ENCODE data around the gene SLC7A10.
"Not testable (repeated sequence)": the region's sequence is repeated elsewhere in the genome, so short reads cannot be mapped to it uniquely, and the experiment has no call there.

SLC7A10 gene

GRCh38 chr19:33227870-33228599 is 2.4 kb upstream of the SLC7A10 start:
- TF ChIP-seq, protein P1, sequence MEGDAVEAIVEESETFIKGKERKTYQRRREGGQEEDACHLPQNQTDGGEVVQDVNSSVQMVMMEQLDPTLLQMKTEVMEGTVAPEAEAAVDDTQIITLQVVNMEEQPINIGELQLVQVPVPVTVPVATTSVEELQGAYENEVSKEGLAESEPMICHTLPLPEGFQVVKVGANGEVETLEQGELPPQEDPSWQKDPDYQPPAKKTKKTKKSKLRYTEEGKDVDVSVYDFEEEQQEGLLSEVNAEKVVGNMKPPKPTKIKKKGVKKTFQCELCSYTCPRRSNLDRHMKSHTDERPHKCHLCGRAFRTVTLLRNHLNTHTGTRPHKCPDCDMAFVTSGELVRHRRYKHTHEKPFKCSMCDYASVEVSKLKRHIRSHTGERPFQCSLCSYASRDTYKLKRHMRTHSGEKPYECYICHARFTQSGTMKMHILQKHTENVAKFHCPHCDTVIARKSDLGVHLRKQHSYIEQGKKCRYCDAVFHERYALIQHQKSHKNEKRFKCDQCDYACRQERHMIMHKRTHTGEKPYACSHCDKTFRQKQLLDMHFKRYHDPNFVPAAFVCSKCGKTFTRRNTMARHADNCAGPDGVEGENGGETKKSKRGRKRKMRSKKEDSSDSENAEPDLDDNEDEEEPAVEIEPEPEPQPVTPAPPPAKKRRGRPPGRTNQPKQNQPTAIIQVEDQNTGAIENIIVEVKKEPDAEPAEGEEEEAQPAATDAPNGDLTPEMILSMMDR (conservative IDR thresholded peaks at IDR 0.05) = no peak
- no peak overlapping the region for H3K27ac ChIP-seq

GRCh38 chr19:33227242-33227650 is 1.6 kb upstream of the SLC7A10 start:
- no peak overlapping the region for H3K27ac ChIP-seq

DNA sequence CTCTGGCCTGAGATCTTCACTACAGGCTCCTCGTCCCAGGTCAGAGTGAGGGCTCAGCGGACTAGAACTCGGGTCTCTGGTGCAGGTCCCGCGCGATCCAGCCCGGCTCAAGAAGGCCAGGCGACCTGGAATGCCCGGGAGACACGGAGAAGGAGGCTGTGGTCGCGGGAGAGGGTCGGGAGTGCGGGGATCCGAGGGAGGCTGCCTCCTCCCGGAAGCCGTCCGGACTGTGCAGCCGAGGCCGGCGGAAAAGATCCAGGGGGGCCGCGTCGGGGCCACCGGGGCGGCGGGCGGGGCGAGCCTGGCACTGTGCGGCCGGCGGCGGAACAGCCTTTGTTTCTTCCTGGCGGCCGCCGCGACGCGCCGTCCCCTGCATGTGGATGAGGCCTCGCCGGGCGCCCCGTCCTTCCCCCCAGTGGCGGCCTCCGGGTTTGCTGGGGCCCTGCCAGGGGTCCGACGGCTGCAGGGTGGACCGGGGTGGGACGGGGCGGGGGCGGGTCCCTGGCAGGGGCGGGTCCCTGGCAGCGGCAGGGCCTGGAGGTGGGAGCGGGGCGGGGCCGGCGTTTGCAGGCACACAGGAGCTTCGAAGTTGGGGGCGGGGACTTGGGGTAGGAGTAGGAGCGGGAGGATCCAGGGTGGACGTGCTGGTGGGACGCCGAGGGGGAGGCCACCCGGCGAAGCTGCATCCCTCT is 1.0 kb upstream of the SLC7A10 start:
- peak overlapping the region; percentile 30; the same call in 1 of the 2 replicates for H3K27ac ChIP-seq
- TF ChIP-seq, protein P1 (conservative IDR thresholded peaks at IDR 0.05) = 0 out of 2 replicates have a peak, but pooled peaks have one; percentile 17

More at GRCh38 chr19:33227242-33227650, 1.6 kb upstream of the SLC7A10 start:
- TF ChIP-seq, protein P1 (conservative IDR thresholded peaks at IDR 0.05) = no peak

DNA sequence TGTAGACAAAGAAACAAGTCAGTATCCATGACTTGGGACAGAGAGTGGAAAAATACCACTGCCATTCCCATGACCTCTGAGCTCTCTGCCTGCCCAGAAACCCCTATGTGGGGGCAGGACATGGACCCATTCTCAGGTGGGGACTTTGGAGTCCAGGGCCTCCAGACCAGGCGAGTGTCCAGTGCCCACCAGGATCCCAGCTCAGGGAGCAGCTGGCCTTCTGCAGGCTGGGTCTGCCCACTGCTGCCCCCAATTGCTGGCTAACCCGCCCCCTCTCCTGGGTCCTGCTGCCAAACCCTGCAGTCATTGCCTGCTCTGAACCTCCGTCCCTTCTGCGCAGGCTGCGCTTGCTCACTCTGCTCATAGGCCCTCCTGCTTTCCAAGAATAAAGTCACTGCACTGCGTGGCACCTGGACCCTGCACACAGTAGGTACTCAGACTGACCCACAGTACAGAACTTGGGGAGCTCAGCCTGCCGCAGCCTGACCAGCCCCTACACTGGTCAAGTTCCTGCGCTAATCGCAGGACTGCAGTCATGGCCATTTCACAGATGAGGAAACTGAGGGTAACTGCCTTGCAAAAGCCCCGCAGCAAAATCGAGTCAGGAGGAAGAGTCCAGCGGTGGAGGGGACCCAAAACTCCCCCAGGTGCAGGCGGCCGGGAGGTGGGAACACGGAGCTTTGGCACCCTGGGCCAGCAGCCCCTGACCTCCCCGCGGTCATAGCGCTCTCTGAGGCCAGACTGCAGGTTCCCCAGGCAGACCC is 774 bp downstream of the SLC7A10 start:
- TF ChIP-seq, protein P1 (conservative IDR thresholded peaks at IDR 0.05) = no peak
- no peak overlapping the region for H3K27ac ChIP-seq

- H3K27ac ChIP-seq = not testable (repeated sequence)
Measured at GRCh38 chr19:33222255-33222654, 3.4 kb downstream of the SLC7A10 start.

- no peak overlapping the region for H3K27ac ChIP-seq
- TF ChIP-seq, protein P1 (conservative IDR thresholded peaks at IDR 0.05) = no peak
Measured at GRCh38 chr19:33221638-33222037, 4.0 kb downstream of the SLC7A10 start.

GRCh38 chr19:33220735-33221134 is 4.9 kb downstream of the SLC7A10 start:
- TF ChIP-seq, protein P1 (conservative IDR thresholded peaks at IDR 0.05) = no peak
- H3K27ac ChIP-seq = no peak overlapping the region

Data from VCaP (cell line).